ENCODE data around the gene NDUFA11.
A peak's percentile ranks its signal among the peaks of the same experiment; 100 is the strongest.

NDUFA11 gene

DNA sequence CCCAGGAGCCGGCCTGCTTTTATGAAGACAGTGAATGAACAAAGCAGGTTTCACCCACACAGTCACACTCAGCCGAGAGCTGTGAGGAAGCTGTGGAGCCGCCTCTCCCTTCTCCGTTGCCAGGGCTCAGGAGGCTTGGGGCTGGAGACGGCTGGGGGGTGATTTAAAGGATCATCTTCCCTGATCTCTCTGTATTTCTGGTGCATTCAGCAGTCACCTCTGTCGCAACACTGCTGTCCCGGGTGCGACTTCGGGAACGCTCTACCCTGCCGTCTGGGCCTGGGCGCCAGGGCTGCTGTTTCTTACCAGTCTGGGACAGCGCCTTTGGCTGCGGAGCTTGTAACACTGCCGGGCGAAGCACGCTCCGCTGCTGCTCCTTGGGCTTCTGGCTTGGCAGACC lies 28.6 kb upstream of the NDUFA11 start:
- no peak for DNase-seq

DNA sequence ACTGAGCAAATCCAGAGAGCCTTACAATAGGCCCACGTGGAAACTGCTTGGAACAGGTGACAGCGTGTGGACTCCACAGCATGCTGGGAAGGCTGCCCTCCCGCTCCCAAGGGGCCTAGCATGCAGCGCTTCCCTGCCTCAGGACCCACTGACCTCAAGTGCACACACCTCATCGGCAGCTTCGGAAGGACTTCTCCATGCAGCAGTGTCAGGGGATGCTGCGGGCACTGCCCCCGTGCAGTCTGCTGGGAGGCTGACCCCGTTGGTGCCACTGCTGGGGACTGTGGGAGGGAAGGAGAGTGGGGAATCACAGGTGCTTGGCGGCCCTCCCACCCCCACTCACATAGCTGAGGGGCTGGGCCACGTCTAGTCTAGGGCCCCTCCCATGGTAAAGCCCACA lies 27.7 kb upstream of the NDUFA11 start:
- no peak for DNase-seq

DNA sequence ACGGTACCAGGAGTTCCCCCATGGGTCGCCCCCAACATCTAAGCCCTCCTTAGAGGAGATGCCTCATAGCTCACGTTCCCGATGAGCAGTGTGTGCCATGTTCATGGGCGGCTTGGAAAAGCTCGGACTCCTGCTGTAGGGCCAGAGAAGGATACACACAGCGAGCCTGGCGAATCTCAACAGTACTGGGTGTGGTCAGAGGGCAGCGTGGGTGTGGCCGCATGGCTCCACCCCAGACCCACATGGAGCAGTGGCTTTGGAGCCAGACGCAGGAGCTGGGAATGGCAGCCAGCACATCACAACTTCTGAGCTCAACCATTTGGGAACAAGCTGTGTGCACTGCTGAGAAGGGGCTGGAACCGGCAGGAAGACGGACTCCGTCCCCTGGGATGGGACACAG lies 26.0 kb upstream of the NDUFA11 start:
- no peak for DNase-seq

DNA sequence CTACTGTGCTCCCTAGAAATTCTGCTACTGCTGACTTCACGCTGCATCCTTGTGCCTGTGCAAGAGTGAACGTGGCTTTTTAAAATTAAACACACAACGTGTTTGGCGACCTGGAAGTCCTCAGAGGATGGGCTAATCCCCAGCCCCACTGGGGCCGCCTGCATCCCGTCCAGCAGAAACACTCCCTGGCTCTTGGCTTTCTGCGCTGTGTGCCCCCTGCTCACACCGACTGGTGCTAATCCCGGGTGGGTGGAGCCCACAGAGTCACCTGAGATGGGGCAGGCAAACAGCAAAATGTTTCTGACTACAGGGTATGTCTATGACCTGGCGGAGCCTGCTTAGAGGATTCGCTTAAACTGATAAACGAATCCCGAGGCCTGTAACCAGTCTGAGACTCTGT lies 25.6 kb upstream of the NDUFA11 start:
- no peak for DNase-seq

DNA sequence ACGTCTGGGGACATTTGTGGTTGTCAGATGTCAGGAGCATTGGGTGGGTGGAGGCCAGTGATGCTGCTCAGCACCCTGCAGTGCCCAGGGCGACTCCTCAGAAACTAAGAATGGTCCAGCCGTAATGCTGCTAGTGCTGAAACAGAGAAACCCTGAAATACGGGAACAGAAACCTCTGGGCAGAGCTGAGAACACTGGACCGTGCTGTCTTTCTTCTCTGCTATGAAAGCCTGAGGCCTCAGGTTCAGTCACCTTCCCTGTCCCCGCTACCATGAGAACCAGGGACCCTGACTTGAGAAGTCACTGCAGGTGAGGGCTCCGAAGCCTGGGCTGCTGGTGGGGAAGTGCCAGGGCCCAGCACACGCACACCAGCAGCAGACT lies 23.8 kb upstream of the NDUFA11 start:
- no peak for DNase-seq

DNA sequence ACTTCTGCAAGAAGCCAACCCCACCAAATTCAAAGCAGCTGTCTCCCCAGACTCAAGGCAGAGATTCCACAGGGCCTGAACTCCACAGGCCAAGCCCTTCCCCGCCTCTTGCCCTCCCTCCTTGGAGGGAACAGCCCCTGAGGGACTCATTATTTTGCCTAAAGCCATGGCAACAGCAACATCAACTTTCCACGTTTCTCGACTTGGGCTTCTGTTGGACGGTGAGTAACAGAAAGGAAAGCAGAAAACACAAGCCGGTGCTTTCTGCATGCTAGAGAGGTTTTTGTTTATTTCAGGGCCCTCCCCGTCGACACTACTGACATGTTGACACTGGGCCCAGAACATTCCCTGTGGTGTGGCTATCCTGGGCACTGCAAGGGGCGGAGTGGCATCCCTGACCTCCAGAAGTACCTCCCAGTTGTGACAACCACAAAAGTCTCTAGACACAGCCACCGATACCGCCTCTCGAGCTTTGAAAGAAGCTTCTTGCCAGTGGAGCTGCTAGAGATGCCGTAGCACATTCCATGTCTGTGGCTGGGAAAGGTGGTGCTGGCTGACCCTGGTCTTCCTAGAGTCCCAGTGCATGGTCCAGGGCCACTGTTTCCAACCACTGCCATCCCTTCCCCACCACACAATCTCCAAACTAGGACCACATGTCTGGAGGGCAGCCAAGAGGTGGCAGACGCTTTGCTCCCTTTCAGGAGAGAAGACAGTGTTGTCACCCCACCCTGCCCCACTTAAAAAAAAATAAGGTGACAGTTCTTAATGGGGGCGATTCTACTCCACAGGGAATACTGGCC lies 23.3 kb upstream of the NDUFA11 start:
- peak; percentile 77 for DNase-seq

DNA sequence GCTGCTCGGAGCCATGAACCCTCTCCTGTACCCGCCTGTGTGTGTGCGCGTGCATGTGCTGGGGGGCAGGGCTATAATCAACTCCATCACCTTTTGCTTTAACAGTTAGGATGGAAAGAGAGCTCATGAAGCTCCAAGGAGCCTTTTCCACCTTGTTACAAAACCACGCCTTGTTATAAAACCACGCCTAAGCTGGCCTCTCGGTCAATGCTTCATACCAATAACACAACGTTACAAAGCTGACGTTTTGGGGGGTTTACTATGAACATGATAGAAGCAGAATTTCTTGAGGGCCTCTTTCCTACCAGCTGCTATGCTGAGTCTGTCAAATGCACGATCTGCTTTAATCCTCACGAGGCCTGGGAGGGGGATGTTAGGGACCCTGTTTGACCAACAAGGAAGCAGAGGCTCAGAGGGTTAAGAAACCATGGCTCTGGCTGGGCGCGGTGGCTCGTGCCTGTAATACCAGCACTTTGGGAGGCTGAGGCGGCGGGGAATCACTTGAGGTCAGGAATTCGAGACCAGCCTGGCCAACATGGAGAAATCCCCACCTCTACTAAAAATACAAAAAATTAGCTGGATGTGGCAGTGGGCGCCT lies 22.3 kb upstream of the NDUFA11 start:
- DNase-seq: no peak

DNA sequence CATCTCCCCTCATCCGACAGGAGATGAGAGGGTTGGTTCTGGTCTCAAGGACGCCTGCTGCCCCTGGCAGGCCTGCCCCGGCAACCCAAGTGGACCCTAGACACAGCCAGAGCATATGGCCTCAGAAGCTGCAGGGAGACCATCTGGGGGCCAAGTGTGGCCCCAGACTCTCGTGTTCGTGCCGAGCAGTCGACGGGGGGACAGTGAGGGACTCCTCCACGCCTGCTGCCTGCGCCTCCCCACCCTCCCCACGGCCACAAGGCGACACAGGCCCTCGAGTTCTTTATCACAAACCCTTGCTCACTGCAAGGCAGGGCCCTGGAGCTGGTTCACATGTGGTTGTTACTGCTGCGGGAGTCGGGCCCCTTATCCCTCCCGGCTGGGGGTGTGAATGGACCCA lies 19.8 kb upstream of the NDUFA11 start:
- no peak for DNase-seq

DNA sequence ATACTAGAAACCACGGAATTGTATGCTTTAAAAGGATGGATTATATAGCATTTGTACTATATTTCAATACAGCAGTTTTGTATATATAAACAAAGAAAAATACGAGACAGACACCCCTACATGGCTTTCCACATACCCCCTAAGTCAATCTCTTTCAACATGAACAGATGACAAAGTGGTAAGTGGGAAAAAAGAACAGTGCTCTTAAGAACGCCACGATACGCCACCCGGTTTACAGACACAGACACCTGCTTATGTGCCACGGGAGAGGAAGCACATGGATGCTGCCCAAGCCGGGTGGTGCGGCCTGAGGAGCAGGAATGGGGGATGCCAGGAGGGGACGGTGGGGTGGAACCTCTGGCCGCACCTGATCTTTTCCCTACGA lies 18.6 kb upstream of the NDUFA11 start:
- no peak for DNase-seq

DNA sequence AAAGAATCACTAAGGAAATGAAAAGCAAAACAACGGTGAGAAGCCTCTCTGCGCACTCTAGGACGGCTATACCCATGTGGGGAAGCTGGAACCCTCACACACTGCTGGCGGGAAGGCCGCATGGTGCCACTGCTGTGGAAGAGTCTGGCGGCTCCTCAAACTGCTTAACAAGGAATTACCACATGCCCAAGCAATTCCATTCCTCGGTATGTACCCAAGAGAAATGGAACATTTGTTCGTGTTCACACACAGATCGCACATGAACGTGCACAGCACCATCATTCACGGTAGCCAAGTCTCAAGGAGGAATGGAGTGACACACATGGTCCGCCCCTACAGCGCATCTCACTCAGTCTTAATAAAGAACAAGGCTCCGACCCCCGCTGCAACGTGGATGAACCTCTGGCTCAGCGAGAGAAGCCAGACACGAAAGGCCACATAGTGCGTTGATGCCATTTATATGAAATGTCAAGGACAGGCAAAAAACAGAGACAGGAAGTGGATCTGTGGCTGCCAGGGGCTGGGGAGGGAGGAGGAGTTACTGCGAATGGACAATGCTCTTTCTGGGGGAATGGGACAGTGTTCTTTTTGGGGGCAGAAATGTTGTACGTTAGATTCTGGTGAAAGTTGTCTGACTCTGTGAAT lies 18.0 kb upstream of the NDUFA11 start:
- no peak for DNase-seq

DNA sequence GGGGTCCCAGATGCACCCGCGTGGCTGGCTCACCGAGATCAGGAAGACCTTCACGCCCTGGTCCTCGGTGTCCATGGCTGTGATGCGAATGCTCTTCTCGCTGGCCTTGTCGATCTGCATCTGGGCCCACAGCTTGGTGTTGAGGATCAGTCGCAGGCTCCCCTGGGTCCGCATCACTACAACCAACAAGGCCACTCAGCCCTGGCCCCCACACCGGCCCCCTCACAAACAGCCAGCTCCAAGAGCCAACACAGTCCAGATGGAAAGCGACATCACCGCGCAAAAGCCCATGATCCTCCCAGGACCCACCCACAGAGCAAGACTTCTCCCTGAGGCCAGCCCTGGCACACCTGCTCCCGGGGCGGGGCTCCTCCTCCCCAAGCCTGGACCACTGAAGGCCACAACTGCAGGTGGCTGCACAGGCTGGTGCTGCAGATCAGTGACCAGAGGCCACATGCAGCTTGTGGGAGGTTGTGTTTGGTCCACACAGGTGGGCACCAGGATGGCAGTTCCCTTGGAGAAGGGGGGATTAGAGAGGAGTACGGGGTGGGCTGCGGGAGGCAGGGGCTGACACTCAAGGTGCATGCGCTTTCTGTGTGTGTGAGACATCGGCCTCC lies 15.0 kb upstream of the NDUFA11 start:
- DNase-seq: no peak

DNA sequence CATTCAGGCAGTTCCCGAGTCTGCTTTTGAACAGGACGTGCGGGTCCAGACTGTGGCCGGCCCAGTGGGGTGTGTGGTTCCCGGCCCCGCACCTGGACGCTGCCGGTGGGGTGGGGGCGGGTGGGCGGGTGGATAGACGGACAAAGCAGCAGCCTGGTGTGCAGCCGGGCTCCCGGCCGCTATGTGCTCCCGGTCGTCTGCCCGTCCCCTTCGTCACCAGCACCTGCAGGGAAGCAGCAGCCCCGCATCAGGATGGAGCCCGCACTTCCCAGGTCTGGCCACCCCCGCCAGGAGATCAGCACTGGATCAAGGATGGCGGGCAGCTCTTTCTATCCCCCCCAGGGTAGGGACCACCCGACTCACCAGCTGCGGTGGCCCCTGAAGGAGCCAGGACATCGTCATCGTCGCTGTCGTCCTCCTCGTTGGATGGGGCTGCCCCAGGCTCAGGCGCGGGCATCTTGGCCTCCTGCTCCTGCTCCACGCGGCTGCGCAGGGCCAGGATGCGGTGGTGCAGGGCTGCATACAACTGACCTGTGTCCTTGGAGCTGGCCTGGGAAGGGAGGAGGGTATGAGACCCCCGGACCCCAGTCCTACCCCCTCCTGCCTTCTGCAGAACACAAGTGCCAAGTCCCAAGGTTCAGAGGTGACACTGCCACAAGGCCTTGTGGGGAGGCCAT lies 14.0 kb upstream of the NDUFA11 start:
- no peak for DNase-seq

DNA sequence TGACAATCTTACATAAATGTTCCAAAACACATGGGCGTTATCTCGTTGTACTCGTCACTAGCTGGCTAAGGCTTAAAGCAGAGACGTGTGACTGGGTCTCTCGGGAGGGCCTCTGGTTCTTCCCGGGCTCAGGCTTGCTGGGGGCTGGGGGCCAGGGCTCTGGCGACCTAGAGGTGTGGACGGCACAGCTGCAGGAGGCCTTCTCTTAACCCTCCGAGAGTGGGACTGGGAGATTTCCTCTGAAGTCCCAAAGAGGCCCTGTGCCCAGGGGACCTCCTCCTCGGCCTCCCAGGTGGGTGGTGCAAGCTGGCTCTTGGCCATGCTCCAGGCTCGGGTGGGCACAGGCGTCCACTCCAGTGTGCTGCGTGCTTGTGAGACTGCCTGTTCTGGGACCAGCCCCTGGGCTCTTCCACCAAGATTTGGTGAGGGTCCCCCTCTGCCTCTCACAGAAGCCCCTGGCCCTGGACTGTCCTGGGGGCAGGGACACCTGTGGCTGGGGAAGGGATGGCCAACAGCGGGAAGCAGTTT lies 12.7 kb upstream of the NDUFA11 start:
- DNase-seq: no peak

DNA sequence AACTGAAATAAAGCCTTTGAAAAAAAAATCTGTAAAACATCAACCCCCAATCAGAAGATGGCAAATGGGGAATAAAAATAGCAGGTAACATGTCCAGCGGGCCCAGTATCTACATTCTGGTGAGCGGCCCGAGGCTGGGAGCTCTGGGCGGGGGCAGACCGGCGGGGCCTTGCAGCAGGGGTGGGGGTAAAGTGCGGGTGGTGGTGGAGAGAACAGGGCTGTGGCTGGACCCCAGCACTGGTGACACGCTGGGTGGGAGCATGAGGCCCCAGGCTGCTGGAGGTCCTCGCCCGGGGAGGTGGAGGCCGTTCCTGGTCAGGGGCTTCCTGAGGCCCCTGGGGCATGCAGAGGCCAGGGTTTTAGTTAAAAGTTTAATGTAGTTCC lies 12.2 kb upstream of the NDUFA11 start:
- DNase-seq: no peak

DNA sequence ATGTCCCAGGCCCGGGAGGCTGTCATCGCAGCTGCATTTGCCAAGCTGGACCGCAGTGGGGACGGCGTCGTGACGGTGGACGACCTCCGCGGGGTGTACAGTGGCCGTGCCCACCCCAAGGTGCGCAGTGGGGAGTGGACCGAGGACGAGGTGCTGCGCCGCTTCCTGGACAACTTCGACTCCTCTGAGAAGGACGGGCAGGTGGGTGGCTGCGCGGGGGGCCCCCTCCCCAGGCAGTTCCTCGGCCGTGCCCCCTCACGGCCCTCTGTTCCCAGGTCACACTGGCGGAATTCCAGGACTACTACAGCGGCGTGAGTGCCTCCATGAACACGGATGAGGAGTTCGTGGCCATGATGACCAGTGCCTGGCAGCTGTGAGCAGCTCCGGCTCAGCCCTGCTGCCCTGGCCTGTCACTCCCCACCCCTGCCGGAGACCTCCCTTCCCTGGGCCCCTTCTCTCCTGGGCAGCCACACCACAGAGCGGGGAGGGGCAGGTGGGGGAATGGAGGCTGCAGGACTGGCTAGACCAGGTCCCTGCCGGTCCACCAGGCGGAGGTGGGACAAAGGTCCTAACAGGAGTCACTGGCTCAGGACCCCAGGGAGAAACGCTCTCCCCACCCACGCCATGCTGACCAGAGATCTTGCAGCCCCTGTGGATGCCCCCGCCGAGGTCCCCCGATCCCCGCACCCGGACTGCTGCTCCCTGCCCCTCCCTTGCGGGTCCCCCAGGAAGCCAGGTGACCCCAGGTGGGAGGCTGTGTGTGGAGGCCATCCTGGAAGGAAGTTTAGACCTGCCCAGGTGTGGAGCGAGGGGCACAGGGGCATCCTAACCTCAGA lies 11.6 kb upstream of the NDUFA11 start:
- no peak for DNase-seq

DNA sequence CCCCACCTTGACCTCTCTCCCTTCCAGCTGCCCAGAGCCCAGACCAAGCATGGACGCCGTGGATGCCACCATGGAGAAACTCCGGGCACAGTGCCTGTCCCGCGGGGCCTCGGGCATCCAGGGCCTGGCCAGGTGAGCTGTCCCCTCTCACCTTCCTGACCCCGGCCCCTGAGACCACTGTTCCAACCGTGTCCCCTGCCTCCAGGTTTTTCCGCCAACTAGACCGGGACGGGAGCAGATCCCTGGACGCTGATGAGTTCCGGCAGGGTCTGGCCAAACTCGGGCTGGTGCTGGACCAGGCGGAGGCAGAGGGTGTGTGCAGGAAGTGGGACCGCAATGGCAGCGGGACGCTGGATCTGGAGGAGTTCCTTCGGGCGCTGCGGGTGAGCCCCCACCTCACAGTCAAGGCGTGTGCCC lies 10.8 kb upstream of the NDUFA11 start:
- DNase-seq: no peak

DNA sequence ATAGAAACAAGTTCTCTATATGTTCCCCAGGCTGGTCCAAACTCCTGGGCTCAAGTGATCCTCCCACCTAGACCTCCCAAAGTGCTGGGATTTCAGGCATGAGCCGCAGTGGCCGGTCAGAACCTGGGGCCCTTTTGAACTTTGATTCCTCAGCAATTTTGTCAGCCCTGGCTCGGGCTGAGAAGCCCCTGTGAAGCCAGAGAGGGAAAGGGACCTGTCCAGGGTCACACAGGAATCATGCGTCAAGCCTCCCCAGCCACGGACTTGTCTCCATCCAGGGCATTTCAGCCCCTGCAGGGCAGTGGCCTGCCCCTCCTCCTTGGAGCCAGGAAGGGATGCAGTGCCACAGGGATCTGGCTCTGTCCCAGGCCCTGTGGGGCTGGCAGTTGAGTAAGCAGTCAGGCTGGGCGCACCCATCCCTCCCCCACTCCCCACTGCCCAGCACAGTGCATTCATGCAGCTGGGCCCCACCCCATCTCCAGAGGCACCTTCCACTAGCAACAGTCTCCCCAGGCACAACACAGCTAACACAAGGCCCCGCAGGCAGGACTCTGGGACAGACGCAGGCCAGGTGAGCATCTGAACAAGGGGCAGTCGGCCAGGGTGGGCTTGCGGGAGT lies 10.3 kb upstream of the NDUFA11 start, which contains the start of gene CAPS:
CAPS (plus strand) TSS at position 516 of the 619 bp plus-strand sequence. CDS start 153 bp downstream, outside the sequence.
- no peak for DNase-seq

DNA sequence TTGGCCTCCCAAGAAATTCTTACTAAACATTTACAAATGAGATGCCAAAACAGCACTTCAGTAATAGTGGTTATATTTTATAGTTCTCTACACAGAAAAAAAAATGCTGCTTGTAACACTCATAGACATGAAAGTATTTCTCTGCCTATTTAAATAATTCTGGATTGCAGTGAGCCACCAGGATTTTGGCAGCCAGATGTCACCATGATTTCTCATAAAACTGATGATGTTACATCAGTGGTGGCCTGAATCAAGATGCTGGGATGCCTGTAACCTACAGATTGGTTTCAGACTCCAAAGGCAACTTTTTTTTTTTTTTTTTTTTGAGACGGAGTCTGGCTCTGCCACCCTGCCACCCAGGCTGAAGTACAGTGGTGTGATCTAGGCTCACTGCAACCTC lies 7.8 kb upstream of the NDUFA11 start:
- DNase-seq: no peak

DNA sequence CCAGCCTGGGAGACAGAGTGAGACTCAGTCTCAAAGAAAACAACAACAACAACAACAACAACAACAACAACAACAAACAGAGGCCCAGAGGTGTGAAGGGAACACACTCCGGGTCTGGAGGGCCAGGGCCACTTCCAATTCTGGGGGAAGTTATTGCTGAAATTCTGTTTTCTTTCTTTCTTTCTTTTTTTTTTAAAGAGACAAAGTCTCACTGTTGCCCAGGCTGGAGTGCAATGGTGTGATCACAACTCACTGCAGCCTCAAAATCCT lies 7.0 kb upstream of the NDUFA11 start:
- DNase-seq: no peak

DNA sequence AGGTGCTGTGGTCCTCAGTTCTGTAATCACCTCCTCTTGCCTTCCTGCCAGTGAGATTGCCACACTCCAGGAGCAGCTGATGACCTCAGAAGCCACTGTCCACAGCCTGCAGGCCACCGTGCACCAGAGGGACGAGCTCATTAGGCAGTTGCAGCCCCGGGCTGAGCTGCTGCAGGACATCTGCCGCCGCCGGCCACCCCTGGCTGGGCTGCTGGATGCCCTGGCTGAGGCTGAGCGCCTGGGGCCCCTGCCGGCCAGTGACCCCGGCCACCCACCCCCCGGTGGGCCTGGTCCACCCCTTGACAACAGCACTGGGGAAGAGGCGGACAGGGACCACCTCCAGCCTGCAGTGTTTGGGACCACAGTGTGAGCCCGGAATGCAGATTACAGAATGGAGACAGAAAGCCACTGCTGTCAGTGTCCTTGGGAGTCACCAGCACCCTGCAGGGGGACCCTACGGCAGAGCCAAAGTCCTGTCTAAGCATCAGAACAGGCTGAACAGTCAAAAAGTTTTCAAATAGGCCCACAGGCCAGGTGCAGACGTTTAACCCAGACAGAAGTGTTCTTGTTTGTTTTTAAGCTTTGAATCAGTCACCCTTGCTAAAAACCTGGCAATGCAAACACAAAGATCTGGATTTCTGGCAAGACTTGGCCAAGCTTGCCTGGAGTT lies 5.3 kb upstream of the NDUFA11 start:
- DNase-seq: no peak

DNA sequence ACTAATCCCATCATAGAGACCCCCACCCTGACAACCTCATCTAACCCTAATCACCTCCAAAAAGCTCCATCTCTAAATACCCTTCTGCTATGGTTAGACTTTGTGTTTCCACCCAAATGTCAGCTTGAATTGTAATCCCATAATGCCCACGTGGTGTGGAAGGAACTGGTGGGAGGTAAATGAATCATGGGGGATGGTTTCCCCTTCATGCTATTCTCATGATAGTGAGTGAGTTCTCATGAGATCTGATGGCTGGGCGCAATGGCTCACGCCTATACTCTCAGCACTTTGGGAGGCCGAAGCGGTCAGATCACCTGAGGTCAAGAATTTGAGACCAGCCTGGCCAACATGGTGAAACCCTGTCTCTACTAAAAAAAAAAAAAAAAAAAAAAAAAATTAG lies 3.7 kb upstream of the NDUFA11 start:
- DNase-seq: no peak
